Liver (tissue), 9 donors: ENCODE measurements around the gene HSFX2. TPM values are rescaled to one million over a fixed set of nuclear protein-coding genes. Genes with fewer than 3 reads are reported as not detected.

ENCODE experiments used
- DNase-seq: peaks from one replicate; pipeline ENCODE4 v3.0.0-alpha.2; 2017; ENCODE audit warnings: low spot score
- H3K27ac ChIP-seq, 2 donors: one replicate each; pipeline ENCODE4 v1.7.0; 2013; ENCODE audit warnings: inconsistent platforms in 2 of 2, low read length in 2 of 2, control low read depth in 1 of 2, low read depth in 1 of 2, mild to moderate bottlenecking in 1 of 2
- H3K27me3 ChIP-seq, 4 donors: one replicate each; pipeline versions ENCODE4 v1.6.1 to v1.7.0; 2013; ENCODE audit warnings: low read length in 3 of 4, inconsistent platforms in 1 of 4, mild to moderate bottlenecking in 1 of 4, moderate library complexity in 1 of 4; ENCODE audit not compliant: control insufficient read depth in 4 of 4, insufficient read depth in 4 of 4
- H3K36me3 ChIP-seq, 4 donors: one replicate each; pipeline versions ENCODE4 v1.6.1 to v1.7.0; 2013; ENCODE audit warnings: low read length in 3 of 4, mild to moderate bottlenecking in 3 of 4, low read depth in 1 of 4, moderate library complexity in 1 of 4; ENCODE audit not compliant: control insufficient read depth in 4 of 4, insufficient read depth in 3 of 4
- H3K4me1 ChIP-seq, 4 donors: one replicate each; pipeline versions ENCODE4 v1.6.1 to v1.7.0; 2013; ENCODE audit warnings: low read length in 3 of 4, mild to moderate bottlenecking in 3 of 4, moderate library complexity in 1 of 4; ENCODE audit not compliant: control insufficient read depth in 4 of 4, insufficient read depth in 4 of 4
- H3K4me3 ChIP-seq, 3 donors: one replicate each; pipeline versions ENCODE4 v1.6.1 to v1.7.0; 2013; ENCODE audit warnings: low read length in 3 of 3, control low read depth in 1 of 3, low read depth in 1 of 3, mild to moderate bottlenecking in 1 of 3
- H3K9ac ChIP-seq, 2 donors: one replicate each; pipeline ENCODE4 v1.7.0; 2013; ENCODE audit warnings: low read length in 2 of 2, mild to moderate bottlenecking in 2 of 2, moderate library complexity in 2 of 2, control low read depth in 1 of 2, low read depth in 1 of 2
- H3K9me3 ChIP-seq, 4 donors: one replicate each; pipeline versions ENCODE4 v1.6.1 to v1.7.0; 2013; ENCODE audit warnings: low read length in 3 of 4; ENCODE audit not compliant: control insufficient read depth in 4 of 4
- EGR1 ChIP-seq, 2 donors: IDR thresholded peaks; 2 replicates each; pipeline ENCODE4 v1.6.1; 2016 to 2018; ENCODE audit warnings: antibody characterized with exemption in 2 of 2, low read depth in 2 of 2
- FOXA1 ChIP-seq: IDR thresholded peaks from 2 replicates; pipeline ENCODE4 v1.6.1; 2016; ENCODE audit warnings: antibody characterized with exemption
- FOXA2 ChIP-seq: IDR thresholded peaks from 2 replicates; pipeline ENCODE4 v1.6.1; 2016; ENCODE audit warnings: antibody characterized with exemption
- GABPA ChIP-seq, 2 donors: IDR thresholded peaks in 1 of 2; conservative IDR thresholded peaks in 1 of 2; 2 replicates each; pipeline ENCODE4 v1.6.1; 2016; ENCODE audit warnings: antibody characterized with exemption in 2 of 2, mild to moderate bottlenecking in 1 of 2, moderate library complexity in 1 of 2
- HNF4G ChIP-seq: IDR thresholded peaks from 2 replicates; pipeline ENCODE4 v1.6.1; 2016; ENCODE audit warnings: antibody characterized with exemption
- JUND ChIP-seq, 2 donors: IDR thresholded peaks; 2 replicates each; pipeline ENCODE4 v1.6.1; 2016; ENCODE audit warnings: antibody characterized with exemption in 2 of 2
- RXRA ChIP-seq, 2 donors: IDR thresholded peaks; 2 replicates each; pipeline ENCODE4 v1.6.1; 2017 to 2018; ENCODE audit warnings: antibody characterized with exemption in 2 of 2, mild to moderate bottlenecking in 1 of 2
- SP1 ChIP-seq: IDR thresholded peaks from 2 replicates; pipeline ENCODE4 v1.6.1; 2018; ENCODE audit warnings: antibody characterized with exemption, mild to moderate bottlenecking
- TAF1 ChIP-seq: conservative IDR thresholded peaks from 2 replicates; pipeline ENCODE4 v1.6.1; 2016; ENCODE audit warnings: antibody characterized with exemption, mild to moderate bottlenecking
- WGBS: extraction: QIAGEN DNeasy Blood & Tissue Kit; methylation state at CpG from one replicate; pipeline ENCODE4 v1.1.7; 2013; 5-methylcytosine and 5-hydroxymethylcytosine counted together
- polyA plus RNA-seq, 2 donors: library from polyadenylated mRNA; stranded (reverse) in 1 of 2; unstranded in 1 of 2; fragments of 200-250 nt in 1 of 2; fragments of >200 nt in 1 of 2; fragmentation: Nextera tagmentation in 1 of 2; extraction: Ambion mirVana in 1 of 2; gene quantifications; one replicate each; pipeline versions ENCODE4 v1.2.1 to v1.2.3, GENCODE V29; 2013 to 2015
- total RNA-seq, 2 donors: library from RNA; depleted of rRNA; stranded (reverse); fragments of >200 nt; gene quantifications; one replicate each; pipeline ENCODE4 v1.2.3, GENCODE V29; 2014
- TF ChIP-seq, protein P1 (sequence below): IDR thresholded peaks from 2 replicates; pipeline ENCODE4 v1.6.1; 2016; ENCODE audit warnings: antibody characterized with exemption
- TF ChIP-seq, protein P2 (sequence below): IDR thresholded peaks from 2 replicates; pipeline ENCODE4 v1.6.1; 2016; ENCODE audit warnings: antibody characterized with exemption, mild to moderate bottlenecking
- TF ChIP-seq, protein P3 (sequence below): IDR thresholded peaks from 2 replicates; pipeline ENCODE4 v1.6.1; 2016; ENCODE audit warnings: antibody characterized with exemption
- TF ChIP-seq, protein P4 (sequence below): fragments of 150-350 bp; IDR thresholded peaks from 2 replicates; pipeline ENCODE4 v1.5.1; 2017; ENCODE audit warnings: improper control_type of control experiment, low read depth, low read length; ENCODE audit not compliant: missing input control
- donor health status: healthy.
- donor health status: healthy.
- donor health status: healthy.
- donor health status: healthy.
- donor health status: healthy.

HSFX2 gene
- total and polyA plus RNA-seq, 4 donors = 0.09 to 0.20 (median 0.15) TPM; not detected in 1

DNA sequence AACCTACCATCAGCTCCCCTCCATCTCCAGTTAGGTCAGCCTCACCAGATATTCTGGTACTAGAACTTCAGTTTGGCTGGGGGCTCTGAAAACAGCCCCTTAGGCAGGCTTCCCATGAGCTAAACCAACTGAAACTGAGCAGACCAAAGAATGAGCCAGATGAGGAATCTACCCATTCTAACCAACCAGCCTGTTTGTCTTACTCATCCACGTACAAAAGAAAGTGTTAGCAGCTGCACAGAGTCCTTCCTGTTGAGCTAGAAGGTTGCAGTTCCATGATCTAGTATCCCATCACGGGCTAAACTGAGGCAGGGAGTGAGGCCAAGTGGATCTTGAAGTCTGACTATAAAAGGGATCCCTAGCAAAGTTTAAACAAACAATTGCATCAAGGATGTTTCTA lies 25.3 kb downstream of the HSFX2 start (continued):
- TF ChIP-seq, protein P1, sequence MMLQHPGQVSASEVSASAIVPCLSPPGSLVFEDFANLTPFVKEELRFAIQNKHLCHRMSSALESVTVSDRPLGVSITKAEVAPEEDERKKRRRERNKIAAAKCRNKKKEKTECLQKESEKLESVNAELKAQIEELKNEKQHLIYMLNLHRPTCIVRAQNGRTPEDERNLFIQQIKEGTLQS = no peak
- no peak for TF ChIP-seq FOXA1
- TF ChIP-seq, protein P2, sequence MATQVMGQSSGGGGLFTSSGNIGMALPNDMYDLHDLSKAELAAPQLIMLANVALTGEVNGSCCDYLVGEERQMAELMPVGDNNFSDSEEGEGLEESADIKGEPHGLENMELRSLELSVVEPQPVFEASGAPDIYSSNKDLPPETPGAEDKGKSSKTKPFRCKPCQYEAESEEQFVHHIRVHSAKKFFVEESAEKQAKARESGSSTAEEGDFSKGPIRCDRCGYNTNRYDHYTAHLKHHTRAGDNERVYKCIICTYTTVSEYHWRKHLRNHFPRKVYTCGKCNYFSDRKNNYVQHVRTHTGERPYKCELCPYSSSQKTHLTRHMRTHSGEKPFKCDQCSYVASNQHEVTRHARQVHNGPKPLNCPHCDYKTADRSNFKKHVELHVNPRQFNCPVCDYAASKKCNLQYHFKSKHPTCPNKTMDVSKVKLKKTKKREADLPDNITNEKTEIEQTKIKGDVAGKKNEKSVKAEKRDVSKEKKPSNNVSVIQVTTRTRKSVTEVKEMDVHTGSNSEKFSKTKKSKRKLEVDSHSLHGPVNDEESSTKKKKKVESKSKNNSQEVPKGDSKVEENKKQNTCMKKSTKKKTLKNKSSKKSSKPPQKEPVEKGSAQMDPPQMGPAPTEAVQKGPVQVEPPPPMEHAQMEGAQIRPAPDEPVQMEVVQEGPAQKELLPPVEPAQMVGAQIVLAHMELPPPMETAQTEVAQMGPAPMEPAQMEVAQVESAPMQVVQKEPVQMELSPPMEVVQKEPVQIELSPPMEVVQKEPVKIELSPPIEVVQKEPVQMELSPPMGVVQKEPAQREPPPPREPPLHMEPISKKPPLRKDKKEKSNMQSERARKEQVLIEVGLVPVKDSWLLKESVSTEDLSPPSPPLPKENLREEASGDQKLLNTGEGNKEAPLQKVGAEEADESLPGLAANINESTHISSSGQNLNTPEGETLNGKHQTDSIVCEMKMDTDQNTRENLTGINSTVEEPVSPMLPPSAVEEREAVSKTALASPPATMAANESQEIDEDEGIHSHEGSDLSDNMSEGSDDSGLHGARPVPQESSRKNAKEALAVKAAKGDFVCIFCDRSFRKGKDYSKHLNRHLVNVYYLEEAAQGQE = no peak
- TF ChIP-seq EGR1 (IDR thresholded peaks at IDR 0.05; ENCODE audit: low read depth in 2 of 2) = no peak
- TF ChIP-seq GABPA (IDR thresholded peaks at IDR 0.05 in 1 of 2, conservative IDR thresholded peaks at IDR 0.05 in 1 of 2) = no peak
- TF ChIP-seq HNF4G = no peak

DNA sequence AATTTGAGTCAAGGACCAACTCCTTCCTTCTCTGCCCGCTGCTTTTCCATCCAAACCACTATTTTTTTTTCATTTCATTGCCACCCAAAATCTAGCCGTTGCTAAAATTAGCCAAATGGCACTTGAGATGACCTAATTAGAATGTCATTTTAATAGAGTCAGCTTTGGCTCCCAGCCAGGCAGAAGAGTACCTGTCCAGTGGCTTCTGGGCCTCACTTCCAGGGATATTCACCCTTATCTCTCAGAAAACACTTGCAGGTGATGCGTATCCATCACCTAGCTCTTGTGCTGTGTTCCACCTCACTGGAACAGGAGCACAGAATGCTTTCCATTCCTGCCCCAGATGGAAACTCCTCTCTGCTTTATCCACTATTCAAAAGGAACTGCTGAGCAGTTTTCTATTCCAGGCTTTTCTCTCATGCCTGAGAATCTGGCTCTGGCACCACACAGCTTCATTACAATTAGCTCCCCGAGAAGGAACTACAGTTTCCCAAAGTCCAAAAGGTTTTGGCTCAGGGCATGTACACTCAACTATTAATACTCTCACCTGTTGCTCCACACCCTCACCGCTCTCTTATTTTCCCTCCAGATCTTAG lies 26.3 kb downstream of the HSFX2 start:
- DNase-seq = no peak
- Histone ChIP-seq H3K36me3 (no peaks in the 10 kb centered on the region), H3K9me3 (no peaks in the 10 kb centered on the region), H3K27ac (no peak overlapping the region), H3K4me3 (no peak overlapping the region), H3K27me3 (no peaks in the 10 kb centered on the region), H3K4me1 (no peaks in the 10 kb centered on the region), H3K9ac (no peak overlapping the region)
- TF ChIP-seq RXRA (IDR thresholded peaks at IDR 0.05) (no peak), TAF1 (no peak), FOXA2 (no peak), EGR1 (IDR thresholded peaks at IDR 0.05; ENCODE audit: low read depth in 2 of 2) (no peak), SP1 (no peak), GABPA (IDR thresholded peaks at IDR 0.05 in 1 of 2, conservative IDR thresholded peaks at IDR 0.05 in 1 of 2) (no peak), HNF4G (no peak), JUND (IDR thresholded peaks at IDR 0.05) (no peak)
- TF ChIP-seq, protein P3, sequence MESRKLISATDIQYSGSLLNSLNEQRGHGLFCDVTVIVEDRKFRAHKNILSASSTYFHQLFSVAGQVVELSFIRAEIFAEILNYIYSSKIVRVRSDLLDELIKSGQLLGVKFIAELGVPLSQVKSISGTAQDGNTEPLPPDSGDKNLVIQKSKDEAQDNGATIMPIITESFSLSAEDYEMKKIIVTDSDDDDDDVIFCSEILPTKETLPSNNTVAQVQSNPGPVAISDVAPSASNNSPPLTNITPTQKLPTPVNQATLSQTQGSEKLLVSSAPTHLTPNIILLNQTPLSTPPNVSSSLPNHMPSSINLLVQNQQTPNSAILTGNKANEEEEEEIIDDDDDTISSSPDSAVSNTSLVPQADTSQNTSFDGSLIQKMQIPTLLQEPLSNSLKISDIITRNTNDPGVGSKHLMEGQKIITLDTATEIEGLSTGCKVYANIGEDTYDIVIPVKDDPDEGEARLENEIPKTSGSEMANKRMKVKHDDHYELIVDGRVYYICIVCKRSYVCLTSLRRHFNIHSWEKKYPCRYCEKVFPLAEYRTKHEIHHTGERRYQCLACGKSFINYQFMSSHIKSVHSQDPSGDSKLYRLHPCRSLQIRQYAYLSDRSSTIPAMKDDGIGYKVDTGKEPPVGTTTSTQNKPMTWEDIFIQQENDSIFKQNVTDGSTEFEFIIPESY = no peak
- TF ChIP-seq, protein P2 = no peak
- TF ChIP-seq, protein P4, sequence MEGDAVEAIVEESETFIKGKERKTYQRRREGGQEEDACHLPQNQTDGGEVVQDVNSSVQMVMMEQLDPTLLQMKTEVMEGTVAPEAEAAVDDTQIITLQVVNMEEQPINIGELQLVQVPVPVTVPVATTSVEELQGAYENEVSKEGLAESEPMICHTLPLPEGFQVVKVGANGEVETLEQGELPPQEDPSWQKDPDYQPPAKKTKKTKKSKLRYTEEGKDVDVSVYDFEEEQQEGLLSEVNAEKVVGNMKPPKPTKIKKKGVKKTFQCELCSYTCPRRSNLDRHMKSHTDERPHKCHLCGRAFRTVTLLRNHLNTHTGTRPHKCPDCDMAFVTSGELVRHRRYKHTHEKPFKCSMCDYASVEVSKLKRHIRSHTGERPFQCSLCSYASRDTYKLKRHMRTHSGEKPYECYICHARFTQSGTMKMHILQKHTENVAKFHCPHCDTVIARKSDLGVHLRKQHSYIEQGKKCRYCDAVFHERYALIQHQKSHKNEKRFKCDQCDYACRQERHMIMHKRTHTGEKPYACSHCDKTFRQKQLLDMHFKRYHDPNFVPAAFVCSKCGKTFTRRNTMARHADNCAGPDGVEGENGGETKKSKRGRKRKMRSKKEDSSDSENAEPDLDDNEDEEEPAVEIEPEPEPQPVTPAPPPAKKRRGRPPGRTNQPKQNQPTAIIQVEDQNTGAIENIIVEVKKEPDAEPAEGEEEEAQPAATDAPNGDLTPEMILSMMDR = no peak
- TF ChIP-seq, protein P1 = no peak
- 86% methylated on average over 5 of the region's 5 CpGs for WGBS
